Activated T-cell treated with anti-CD3 and anti-CD28 coated beads, Interleukin-2, amount 50 U/mL, for 4 hours (primary cell): ENCODE measurements around the gene AFM. TPM values are rescaled to one million over a fixed set of nuclear protein-coding genes. Genes with fewer than 3 reads are reported as not detected.

Experiments
- ATAC-seq, 2 donors: fragments of 200-7000 bp; cut with Tn5 transposase; one replicate each; pipeline ENCODE4 v1.10.0; 2021
- DNase-seq: peaks from one replicate; pipeline ENCODE4 v3.0.0-alpha.2; 2020
- H3K27me3 Mint-ChIP-seq: one replicate; pipeline ENCODE4 v1.8.0; 2021; ENCODE audit warnings: low read depth, mixed read lengths
- H3K36me3 Mint-ChIP-seq: one replicate; pipeline ENCODE4 v1.8.0; 2022; ENCODE audit warnings: mixed read lengths; ENCODE audit not compliant: insufficient read depth
- H3K4me1 Mint-ChIP-seq: one replicate; pipeline ENCODE4 v1.8.0; 2021; ENCODE audit warnings: low read depth, mixed read lengths
- H3K4me3 Mint-ChIP-seq: one replicate; pipeline ENCODE4 v1.8.0; 2021; ENCODE audit warnings: mild to moderate bottlenecking, moderate library complexity, mixed read lengths
- H3K9me3 Mint-ChIP-seq: one replicate; pipeline ENCODE4 v1.8.0; 2021; ENCODE audit warnings: mixed read lengths
- total RNA-seq, 3 donors: library from RNA; stranded (reverse); gene quantifications; one replicate each; pipeline ENCODE4 v1.2.1, GENCODE V29; 2021

Gene AFM, protein sequence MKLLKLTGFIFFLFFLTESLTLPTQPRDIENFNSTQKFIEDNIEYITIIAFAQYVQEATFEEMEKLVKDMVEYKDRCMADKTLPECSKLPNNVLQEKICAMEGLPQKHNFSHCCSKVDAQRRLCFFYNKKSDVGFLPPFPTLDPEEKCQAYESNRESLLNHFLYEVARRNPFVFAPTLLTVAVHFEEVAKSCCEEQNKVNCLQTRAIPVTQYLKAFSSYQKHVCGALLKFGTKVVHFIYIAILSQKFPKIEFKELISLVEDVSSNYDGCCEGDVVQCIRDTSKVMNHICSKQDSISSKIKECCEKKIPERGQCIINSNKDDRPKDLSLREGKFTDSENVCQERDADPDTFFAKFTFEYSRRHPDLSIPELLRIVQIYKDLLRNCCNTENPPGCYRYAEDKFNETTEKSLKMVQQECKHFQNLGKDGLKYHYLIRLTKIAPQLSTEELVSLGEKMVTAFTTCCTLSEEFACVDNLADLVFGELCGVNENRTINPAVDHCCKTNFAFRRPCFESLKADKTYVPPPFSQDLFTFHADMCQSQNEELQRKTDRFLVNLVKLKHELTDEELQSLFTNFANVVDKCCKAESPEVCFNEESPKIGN
- not detected for total RNA-seq

DNA sequence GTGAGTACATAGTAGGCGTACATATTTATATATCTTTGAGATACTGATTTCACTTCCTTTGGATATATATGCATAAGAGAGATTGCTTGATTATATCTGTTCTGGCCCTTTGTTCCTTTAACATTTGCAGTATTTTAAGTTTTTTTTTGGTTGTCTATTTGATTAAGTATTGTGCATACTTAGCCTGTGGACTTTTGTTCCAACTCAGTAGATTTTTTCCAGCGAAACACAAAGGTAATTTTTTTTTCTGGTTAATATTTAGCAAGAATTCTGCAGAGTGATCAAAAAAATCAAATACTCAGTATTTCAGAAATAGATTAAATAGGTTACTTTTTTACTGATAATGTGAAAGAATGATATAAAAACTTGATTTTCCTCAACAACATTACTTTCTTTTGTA, at the start of gene AFM:
Gene AFM, plus strand, starts transcription at position 388 of the 400 bp plus-strand sequence. CDS start 31 bp downstream, outside the sequence.
- Mint-ChIP-seq H3K27me3 (no peaks in the 10 kb centered on the region), H3K36me3 (no peaks in the 10 kb centered on the region), H3K4me3 (no peak within 1 kb of the TSS), H3K9me3 (no peaks in the 10 kb centered on the region), H3K4me1 (no peaks in the 10 kb centered on the region)
- DNase-seq (no peak), ATAC-seq (no peak)

DNA sequence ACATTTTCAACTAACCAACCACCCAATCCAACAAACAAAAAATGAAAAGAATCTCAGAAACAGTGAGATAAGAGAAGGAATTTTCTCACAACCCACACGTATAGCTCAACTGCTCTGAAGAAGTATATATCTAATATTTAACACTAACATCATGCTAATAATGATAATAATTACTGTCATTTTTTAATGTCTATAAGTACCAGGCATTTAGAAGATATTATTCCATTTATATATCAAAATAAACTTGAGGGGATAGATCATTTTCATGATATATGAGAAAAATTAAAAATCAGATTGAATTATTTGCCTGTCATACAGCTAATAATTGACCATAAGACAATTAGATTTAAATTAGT, 49.8 kb upstream of the AFM start:
- H3K4me1 Mint-ChIP-seq: no peaks in the 10 kb centered on the region
- ATAC-seq: no peak
- DNase-seq: no peak
- H3K27me3 Mint-ChIP-seq: peaks cover 4% of the 10 kb centered on the region
- H3K9me3 Mint-ChIP-seq: no peaks in the 10 kb centered on the region
- no peak overlapping the region for H3K4me3 Mint-ChIP-seq
- no peaks in the 10 kb centered on the region for H3K36me3 Mint-ChIP-seq

- ATAC-seq (no peak), DNase-seq (no peak)
- no peaks in the 10 kb centered on the region for H3K9me3 Mint-ChIP-seq
- H3K27me3 Mint-ChIP-seq: peaks cover 3% of the 10 kb centered on the region
- H3K4me3 Mint-ChIP-seq: no peak overlapping the region
- H3K4me1 Mint-ChIP-seq: no peaks in the 10 kb centered on the region
- H3K36me3 Mint-ChIP-seq: no peaks in the 10 kb centered on the region
These were observed 49.2 kb upstream of the AFM start for GRCh38 chr4:73432169-73433000.

- no peaks in the 10 kb centered on the region for H3K36me3 Mint-ChIP-seq
- DNase-seq (no peak), ATAC-seq (no peak)
- no peaks in the 10 kb centered on the region for H3K4me1 Mint-ChIP-seq
- H3K27me3 Mint-ChIP-seq: peaks cover 3% of the 10 kb centered on the region
- H3K4me3 Mint-ChIP-seq: no peak overlapping the region
- H3K9me3 Mint-ChIP-seq: no peaks in the 10 kb centered on the region
These were observed 48.4 kb upstream of the AFM start for GRCh38 chr4:73433140-73433539.

GRCh38 chr4:73434311-73434710, 47.2 kb upstream of the AFM start:
- Mint-ChIP-seq H3K9me3 (no peaks in the 10 kb centered on the region), H3K36me3 (no peaks in the 10 kb centered on the region), H3K27me3 (peaks cover 3% of the 10 kb centered on the region), H3K4me3 (no peak overlapping the region), H3K4me1 (no peaks in the 10 kb centered on the region)
- DNase-seq: no peak
- no peak for ATAC-seq

DNA sequence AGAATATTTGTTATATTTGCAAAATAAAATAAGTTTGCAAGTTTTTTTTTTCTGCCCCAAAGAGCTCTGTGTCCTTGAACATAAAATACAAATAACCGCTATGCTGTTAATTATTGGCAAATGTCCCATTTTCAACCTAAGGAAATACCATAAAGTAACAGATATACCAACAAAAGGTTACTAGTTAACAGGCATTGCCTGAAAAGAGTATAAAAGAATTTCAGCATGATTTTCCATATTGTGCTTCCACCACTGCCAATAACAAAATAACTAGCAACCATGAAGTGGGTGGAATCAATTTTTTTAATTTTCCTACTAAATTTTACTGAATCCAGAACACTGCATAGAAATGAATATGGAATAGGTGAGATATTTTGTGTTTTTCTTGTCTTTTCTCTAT, 45.6 kb upstream of the AFM start, which contains the start of gene AFP:
Gene AFP, plus strand, starts transcription at position 238 of the 400 bp plus-strand sequence. Its CDS starts 42 bp downstream, at position 280.
- ATAC-seq: no peak
- Mint-ChIP-seq H3K9me3 (no peaks in the 10 kb centered on the region), H3K4me1 (no peaks in the 10 kb centered on the region), H3K27me3 (peaks cover 5% of the 10 kb centered on the region), H3K36me3 (no peaks in the 10 kb centered on the region), H3K4me3 (no peak within 1 kb of the TSS)
- no peak for DNase-seq

DNA sequence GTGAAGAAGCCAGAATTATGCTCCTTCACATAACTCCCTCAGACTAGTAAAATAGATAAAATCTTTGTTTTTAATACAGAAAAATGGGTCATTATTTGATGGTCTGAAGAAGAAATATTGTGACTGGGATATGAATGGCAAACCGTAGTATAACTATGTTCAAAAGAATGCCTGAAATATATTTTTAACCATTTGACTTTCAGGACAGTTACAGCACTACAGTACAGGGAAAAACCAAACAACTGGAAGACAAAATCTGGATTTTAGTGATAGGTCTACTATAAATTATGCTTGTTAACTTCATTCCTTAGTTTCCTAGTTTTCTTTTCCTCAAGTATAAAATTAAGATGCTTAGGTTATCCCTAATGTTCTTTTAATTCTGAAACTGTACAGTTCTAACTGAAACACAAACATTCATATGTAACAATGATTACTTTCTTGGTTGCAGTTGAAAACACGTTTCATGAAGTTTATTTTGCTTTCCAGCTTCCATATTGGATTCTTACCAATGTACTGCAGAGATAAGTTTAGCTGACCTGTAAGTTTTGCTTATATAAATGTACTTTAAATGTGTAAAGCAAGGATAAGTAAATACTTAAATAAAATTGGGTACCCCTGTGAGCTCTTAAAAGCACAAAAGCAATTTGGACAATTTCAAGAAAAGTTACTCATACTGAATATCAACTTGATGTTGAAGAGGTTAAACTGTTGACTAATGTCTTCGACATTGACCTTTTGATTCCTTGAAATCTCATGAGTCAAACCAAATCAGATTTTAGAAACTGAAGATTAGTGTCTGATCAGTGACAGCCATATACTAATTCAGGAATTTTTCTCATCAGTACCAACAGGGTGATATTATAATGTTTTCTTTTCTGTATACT, 44.6 kb upstream of the AFM start:
- Mint-ChIP-seq H3K36me3 (no peaks in the 10 kb centered on the region), H3K4me3 (no peak overlapping the region), H3K9me3 (no peaks in the 10 kb centered on the region), H3K4me1 (no peaks in the 10 kb centered on the region), H3K27me3 (peaks cover 5% of the 10 kb centered on the region)
- ATAC-seq: no peak
- no peak for DNase-seq

DNA sequence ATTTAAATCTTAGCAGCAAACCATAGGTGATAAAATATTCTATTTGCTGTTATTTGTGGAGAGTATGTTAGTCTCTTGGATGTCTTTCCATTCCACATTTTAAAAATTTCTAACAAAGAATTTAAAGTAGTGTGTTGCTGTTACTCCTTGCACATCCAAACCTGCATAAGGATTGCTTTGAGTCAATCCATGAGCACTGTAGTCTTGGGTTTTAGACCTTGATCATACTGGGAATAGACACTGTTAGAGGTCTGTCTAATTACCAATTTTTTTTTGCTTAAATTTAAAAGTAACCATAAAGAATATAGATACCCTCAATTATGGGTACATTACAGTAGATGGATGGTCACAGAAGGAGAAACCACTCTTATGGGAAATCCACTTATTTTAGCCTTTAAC, 44.0 kb upstream of the AFM start:
- Mint-ChIP-seq H3K4me1 (no peaks in the 10 kb centered on the region), H3K4me3 (no peak overlapping the region), H3K9me3 (no peaks in the 10 kb centered on the region), H3K36me3 (no peaks in the 10 kb centered on the region), H3K27me3 (peaks cover 2% of the 10 kb centered on the region)
- DNase-seq: no peak
- ATAC-seq: no peak

- H3K9me3 Mint-ChIP-seq: no peaks in the 10 kb centered on the region
- no peak for DNase-seq
- H3K36me3 Mint-ChIP-seq: no peaks in the 10 kb centered on the region
- H3K4me3 Mint-ChIP-seq: no peak overlapping the region
- H3K27me3 Mint-ChIP-seq: peaks cover 2% of the 10 kb centered on the region
- no peak for ATAC-seq
- no peaks in the 10 kb centered on the region for H3K4me1 Mint-ChIP-seq
These were observed 43.5 kb upstream of the AFM start for GRCh38 chr4:73438048-73438447.

GRCh38 chr4:73438582-73439215, 42.8 kb upstream of the AFM start:
- no peaks in the 10 kb centered on the region for H3K36me3 Mint-ChIP-seq
- DNase-seq (no peak), ATAC-seq (no peak)
- H3K27me3 Mint-ChIP-seq: peaks cover 2% of the 10 kb centered on the region
- H3K4me3 Mint-ChIP-seq: no peak overlapping the region
- H3K9me3 Mint-ChIP-seq: no peaks in the 10 kb centered on the region
- no peaks in the 10 kb centered on the region for H3K4me1 Mint-ChIP-seq

- no peak for DNase-seq
- Mint-ChIP-seq H3K9me3 (no peaks in the 10 kb centered on the region), H3K4me3 (no peak overlapping the region), H3K36me3 (no peaks in the 10 kb centered on the region), H3K4me1 (no peaks in the 10 kb centered on the region), H3K27me3 (peaks cover 2% of the 10 kb centered on the region)
- no peak for ATAC-seq
These were observed 42.1 kb upstream of the AFM start for GRCh38 chr4:73439445-73439844.

DNA sequence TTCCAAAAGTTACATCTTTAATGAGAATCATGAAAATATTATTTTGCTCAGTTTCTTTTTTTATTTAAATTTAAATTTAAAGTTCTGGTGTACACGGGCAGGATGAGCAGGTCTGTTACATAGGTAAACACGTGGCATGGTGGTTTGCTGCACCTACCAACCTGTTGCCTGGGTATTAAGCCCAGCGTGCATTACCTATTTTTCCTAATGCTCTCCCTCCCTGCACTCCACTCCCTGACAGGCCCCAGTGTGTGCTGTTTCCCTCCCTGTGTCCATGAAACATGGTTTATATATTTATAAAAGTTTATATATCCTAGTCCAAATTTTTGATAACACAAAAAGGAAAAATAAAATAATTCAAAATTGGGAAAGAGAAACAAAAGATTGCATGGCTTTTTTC, 41.6 kb upstream of the AFM start:
- Mint-ChIP-seq H3K4me3 (no peak overlapping the region), H3K36me3 (no peaks in the 10 kb centered on the region), H3K27me3 (peaks cover 3% of the 10 kb centered on the region), H3K9me3 (no peaks in the 10 kb centered on the region), H3K4me1 (no peaks in the 10 kb centered on the region)
- ATAC-seq (no peak), DNase-seq (no peak)

- Mint-ChIP-seq H3K4me1 (no peaks in the 10 kb centered on the region), H3K9me3 (no peaks in the 10 kb centered on the region), H3K27me3 (peaks cover 5% of the 10 kb centered on the region), H3K4me3 (no peak overlapping the region), H3K36me3 (no peaks in the 10 kb centered on the region)
- DNase-seq (no peak), ATAC-seq (no peak)
These were observed 40.9 kb upstream of the AFM start for GRCh38 chr4:73440653-73441052.
